Stimulated activated CD4-positive, alpha-beta T cell treated with anti-CD3 and anti-CD28 coated beads, TNF-alpha, amount 100 ng/mL, for 4 hours (primary cell): ENCODE results near the gene XRCC4.
"Not testable (repeated sequence)": the region's sequence is repeated elsewhere in the genome, so short reads cannot be mapped to it uniquely, and the experiment has no call there.

Experiments
- DNase-seq, 3 experiments: peaks; one replicate each; pipeline ENCODE4 v3.0.0-alpha.2; 2020; ENCODE audit warnings: low read depth in 3 of 3

XRCC4 gene

DNA sequence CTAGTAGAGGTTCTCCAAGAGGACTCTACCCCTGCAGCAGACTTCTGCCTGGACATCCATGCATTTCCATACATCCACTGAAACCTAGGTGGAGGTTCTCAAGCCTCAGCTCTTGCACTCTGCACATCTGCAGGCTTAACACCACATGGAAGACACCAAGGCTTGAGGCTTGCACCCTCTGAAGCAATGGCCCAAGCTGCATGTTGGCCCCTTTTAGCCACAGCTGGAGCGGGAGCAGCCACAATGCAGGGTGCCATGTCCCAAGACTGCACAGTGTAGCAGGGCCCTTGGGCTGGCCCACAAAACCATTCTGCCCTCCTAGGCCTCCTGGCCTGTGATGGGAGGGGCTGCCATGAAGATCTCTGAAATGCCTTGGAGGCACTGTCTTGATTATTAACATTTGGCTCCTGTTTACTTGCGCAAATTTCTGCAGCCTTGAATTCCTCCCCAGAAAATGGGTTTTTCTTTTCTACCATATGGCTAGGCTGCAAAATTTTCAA is 271.0 kb downstream of the XRCC4 start:
- DNase-seq: no peak

DNA sequence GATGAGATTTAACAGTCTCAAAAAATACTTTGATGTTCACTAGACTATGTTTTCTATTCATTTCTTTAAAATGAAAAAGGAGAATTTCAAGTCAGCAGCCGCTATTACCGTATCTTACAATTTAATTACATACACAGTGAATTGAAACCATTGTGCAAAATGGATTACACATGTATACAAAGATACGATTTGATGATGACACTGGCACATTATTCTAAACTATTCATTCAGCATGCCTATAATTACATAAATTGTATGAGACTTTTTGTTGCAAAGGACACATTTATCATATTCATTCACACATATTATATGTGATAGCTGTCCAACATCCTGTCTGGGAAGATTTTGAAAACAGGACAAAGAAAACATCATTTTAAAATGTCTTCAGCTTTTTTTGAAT is 275.9 kb downstream of the XRCC4 start:
- no peak for DNase-seq

- no peak for DNase-seq
These were observed 276.4 kb downstream of the XRCC4 start for GRCh38 chr5:83353774-83354173.

- DNase-seq: no peak
These were observed 277.6 kb downstream of the XRCC4 start for GRCh38 chr5:83354958-83355357.

- DNase-seq: not testable (repeated sequence)
These were observed 278.2 kb downstream of the XRCC4 start for GRCh38 chr5:83355482-83356014.

GRCh38 chr5:83357621-83358231 is 280.4 kb downstream of the XRCC4 start:
- DNase-seq: no peak

DNA sequence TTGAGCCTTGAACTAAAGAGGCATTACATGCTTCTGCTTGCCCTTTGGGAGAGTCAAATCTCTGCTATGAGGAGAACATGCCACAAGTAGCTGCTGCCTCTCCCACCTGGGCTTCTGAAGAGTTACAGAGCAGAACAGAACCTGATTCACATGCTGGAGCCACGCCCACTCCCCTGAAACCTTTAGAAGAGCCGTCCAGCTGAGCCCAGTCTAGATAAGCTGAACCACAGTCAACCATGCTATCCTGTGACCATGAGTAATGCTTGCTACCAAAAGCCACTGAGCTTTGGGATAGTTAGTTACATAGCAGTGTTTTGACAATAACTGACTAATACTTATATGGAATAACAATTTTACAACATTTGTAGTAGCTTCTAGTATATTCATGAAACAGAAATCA is 283.2 kb downstream of the XRCC4 start:
- no peak for DNase-seq

DNA sequence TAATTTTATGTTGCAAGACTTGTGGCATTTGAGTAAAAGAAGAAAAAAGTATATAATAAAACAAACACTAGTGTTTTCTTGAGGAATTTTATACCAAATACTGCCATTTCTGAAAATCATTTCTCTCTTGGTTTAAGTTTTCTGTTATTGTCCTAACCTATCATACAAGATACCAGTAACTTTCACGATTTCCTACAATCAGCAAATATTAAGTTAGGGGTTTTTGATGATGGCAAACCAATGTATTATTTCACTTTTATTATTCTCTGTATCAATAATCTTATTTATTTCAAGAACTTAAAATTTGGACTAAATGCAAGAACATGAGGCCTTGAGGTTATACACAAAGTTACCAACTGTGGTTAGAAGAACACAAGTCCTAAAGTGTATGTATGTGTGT is 285.2 kb downstream of the XRCC4 start:
- no peak for DNase-seq

DNA sequence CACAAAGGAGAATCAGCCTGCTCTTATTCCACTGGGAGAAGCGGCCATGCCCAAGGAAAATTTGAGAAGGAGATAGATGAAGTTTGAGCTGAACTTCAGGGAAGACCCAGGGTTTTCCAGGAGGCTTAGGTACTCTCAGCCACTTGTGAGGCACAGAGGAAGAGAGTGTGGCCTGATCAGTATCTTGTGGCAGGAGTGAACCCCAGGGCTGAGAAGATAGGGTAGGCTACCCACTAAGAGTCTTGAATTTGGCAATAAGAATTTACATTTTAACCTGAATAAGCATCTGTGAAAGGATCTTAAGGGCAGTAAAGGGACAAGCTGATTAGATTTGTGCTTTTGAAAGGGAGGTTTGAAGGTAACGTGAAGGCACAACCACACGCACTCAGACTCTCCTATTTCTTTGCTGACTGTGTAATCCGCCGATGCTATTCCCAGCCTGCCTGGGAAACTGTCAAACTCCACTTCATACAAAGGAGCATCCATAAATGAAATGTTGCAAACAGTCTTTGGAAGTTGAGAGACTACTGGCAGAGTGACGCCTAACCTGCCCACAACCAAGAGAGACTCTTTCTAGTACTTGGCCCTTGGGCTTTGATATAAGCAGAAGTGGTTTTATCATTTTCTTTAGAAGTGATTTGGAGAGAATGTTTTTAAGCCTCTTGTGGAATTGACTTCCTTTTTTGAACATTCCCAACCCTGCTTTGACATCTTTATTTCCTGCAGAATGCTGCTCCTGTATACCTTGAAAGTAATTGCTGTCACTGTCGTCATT is 286.0 kb downstream of the XRCC4 start:
- no peak for DNase-seq

- no peak for DNase-seq
These were observed 286.5 kb downstream of the XRCC4 start for GRCh38 chr5:83363886-83364275.

- DNase-seq: no peak
These were observed 287.3 kb downstream of the XRCC4 start for GRCh38 chr5:83364312-83365299.

DNA sequence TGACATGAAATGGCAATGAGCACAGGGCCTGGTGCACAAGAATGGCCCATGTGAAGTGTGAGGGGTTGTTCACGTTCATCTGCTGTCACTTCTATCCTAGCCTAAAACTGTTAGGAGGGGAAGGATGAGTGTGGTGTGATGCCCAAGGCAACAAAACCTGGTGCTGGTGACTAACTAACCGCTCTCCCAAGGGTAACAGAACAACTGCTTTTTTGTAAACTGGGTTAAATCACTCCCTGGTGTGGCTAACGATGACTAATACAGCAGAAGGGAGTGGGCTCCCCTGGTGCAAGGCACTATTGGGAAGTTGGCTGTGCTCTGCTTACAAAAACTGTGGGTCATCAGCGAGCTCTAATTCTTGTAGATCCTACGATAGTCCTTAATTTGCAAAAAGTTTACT is 291.0 kb downstream of the XRCC4 start:
- DNase-seq: no peak

DNA sequence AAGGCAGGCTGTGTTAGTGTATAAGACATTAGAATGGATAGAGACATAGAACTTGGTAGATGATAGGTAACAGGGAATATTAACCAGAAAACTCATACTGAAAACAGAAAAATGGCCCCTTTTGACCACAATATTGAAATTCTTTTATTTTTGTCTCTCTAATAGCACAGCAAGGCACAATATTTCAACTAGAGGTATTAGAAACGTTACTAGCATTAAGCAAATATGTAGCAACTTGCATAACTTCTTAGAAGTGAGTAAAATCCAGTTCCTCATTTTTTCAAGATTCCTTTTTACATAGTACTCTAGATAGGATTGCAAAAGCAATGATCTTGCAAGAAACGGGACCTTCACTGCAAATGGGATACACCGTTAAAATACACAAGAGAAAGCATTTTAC is 291.5 kb downstream of the XRCC4 start:
- no peak for DNase-seq

DNA sequence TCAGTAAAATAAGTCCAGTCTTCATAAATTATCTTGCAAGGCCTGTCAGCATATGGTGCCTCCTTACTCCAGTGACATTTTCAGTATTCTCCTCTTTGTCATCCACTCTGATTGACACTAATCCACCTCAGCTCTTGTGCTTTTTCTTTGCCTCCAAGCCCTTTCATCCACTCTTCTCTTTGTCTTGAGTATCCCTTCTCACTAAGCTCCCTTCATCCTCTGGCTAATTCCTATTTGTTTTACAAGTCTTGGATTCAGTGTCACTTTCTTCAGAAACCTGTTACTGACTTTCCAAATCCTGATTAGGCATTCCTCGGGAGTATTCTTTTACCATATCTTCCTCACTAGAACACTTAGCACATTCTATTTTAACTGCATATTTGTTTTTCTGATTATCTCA is 293.6 kb downstream of the XRCC4 start:
- DNase-seq: no peak

DNA sequence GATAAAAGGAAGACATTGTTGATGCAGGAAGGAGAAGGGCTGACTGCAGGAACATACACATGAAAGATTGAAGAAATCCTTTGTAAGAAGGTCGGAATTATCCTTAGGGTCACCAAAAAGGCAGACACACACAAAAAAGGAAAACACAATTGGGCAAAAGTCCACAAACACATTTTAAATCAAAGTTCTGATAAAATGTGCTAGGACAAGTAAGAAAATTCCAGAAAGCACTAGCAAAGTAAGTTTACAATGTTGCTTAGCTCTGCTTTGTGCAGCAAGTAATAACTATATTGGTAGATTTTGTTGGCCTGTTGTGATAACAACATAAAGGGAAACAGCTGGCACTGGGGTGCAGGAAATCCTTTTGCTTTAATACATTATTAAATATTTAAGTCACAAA is 294.4 kb downstream of the XRCC4 start:
- DNase-seq: no peak

DNA sequence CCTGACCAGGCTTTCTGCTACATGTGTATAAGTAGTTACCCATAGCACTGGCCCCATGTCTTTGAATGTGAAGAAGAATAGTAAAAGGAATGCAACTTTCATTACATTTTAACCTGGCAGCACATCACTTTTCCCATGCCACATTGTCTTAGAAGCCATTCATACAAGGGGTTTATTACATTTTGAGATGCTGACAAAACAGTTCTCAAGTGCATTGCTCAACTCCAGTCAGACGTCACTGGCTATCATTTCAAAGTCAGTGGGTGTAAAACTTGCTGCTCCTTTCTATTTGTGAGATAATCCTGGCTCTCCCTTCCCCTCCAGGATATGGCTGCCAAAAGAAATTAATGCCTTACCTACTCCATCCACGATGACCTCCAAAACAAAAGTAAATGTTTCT is 297.2 kb downstream of the XRCC4 start:
- no peak for DNase-seq

GRCh38 chr5:83375049-83375745 is 297.9 kb downstream of the XRCC4 start:
- no peak for DNase-seq

DNA sequence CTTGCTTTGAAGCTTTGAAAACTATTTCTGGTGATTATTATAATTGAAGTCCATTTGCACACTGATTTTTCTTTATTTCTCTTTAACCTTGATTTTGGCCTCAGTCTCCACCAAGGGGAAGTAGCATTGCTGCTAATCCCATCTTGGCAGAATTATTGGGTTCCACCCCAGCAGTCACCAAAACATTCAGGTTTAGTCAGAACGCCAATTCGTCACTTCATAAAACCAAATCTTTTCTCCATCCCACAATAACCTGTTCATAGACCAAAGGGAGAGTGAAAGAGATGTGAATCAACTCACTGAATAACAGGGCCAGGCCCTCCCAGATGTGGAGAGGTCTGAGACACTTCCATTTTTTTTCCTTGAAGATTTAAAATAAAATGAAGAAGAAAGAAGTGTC is 299.1 kb downstream of the XRCC4 start:
- no peak for DNase-seq

DNA sequence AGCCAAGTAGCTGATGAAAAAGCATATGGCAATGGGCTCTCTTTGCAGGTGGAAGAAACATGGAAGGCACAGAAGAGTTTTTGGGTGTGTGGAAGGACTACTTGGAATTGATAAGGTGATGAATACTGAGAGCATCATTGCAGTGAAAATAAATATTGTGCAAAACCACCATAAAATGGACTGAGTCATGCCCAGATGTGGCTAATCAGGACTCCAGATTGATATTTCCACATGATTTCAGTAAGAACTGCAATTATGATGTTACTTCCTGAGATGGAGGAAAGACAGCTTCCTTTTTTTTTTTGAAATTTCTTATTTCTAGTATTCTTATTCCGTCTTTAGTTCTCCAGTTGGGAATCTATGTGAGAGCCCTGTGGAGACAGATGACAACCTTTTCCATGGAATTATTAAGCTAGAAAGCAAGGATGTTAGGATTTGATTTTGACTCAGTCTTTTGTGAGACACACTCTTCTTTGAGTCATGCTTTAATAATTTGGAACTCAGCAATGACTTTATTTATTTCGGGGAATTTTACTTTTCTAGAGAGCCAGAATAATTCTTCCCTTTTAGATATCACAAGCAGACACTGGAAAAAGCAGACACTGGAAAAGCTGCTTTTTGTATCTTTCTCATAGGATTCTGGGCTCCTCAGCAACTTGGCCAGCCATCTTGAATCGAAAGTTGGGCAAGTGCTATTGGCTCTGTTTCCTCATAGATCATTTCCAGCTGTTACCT is 300.0 kb downstream of the XRCC4 start:
- DNase-seq: no peak

- DNase-seq: no peak
These were observed 301.4 kb downstream of the XRCC4 start for GRCh38 chr5:83378624-83379289.
